ENCODE measurements around the gene UXT. TPM values are rescaled to one million over a fixed set of nuclear protein-coding genes. Genes with fewer than 3 reads are reported as not detected.

The UXT gene
- total RNA-seq, 4 donors from 2014 or later = 95.7 to 129 (median 118) TPM

DNA sequence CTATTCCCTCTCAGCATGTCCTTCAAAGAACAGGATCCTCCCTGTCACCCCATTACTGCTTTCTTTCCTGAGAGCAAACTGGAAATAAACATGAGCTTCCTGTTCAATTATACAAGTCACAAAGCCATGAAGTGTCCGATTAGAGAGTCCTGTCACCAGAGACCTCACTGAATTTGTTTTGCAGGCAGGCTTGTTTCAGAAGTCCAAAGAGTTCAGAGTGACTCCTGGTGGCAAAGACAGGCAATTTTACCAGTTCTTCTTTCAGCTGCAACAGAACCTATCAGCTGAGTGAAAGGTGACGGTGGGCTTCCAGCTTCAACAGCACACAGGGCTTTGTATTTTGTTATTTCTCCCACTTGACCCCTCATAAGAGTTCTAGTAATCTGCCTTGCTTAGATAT is 15.1 kb downstream of the UXT start:
- H3K4me3 ChIP-seq = no peak overlapping the region
- DNase-seq (ENCODE audit: low spot score in 2 of 2) = no peak
- TF ChIP-seq EP300 (IDR thresholded peaks at IDR 0.05) = no peak
- TF ChIP-seq, protein P1, sequence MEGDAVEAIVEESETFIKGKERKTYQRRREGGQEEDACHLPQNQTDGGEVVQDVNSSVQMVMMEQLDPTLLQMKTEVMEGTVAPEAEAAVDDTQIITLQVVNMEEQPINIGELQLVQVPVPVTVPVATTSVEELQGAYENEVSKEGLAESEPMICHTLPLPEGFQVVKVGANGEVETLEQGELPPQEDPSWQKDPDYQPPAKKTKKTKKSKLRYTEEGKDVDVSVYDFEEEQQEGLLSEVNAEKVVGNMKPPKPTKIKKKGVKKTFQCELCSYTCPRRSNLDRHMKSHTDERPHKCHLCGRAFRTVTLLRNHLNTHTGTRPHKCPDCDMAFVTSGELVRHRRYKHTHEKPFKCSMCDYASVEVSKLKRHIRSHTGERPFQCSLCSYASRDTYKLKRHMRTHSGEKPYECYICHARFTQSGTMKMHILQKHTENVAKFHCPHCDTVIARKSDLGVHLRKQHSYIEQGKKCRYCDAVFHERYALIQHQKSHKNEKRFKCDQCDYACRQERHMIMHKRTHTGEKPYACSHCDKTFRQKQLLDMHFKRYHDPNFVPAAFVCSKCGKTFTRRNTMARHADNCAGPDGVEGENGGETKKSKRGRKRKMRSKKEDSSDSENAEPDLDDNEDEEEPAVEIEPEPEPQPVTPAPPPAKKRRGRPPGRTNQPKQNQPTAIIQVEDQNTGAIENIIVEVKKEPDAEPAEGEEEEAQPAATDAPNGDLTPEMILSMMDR (IDR thresholded peaks at IDR 0.05) = no peak
- no peak for TF ChIP-seq POLR2A (IDR thresholded peaks at IDR 0.05)
- peaks cover 0 to 36% (median 0%) of the 10 kb centered on the region in 3 donors for H3K36me3 ChIP-seq
- H3K27ac ChIP-seq = no peak overlapping the region
- no peaks in the 10 kb centered on the region for H3K9me3 ChIP-seq
- H3K27me3 ChIP-seq = no peaks in the 10 kb centered on the region
- peaks cover 0 to 18% (median under 1%) of the 10 kb centered on the region in 4 donors for H3K4me1 ChIP-seq
- 17 to 48% methylated on average over 2 of the region's 2 CpGs for WGBS, 2 donors

- no peak for DNase-seq (ENCODE audit: low spot score in 2 of 2)
- peaks cover 0 to 1% (median 0%) of the 10 kb centered on the region in 4 donors for H3K4me1 ChIP-seq
- no peak for TF ChIP-seq POLR2A (IDR thresholded peaks at IDR 0.05)
- no peak for TF ChIP-seq EP300 (IDR thresholded peaks at IDR 0.05)
- TF ChIP-seq, protein P1 (IDR thresholded peaks at IDR 0.05) = no peak
- H3K9me3 ChIP-seq = no peaks in the 10 kb centered on the region
- no peak overlapping the region for H3K27ac ChIP-seq
- no peak overlapping the region for H3K4me3 ChIP-seq
- WGBS, 2 donors = 89 to 93% methylated on average over 8 to 14 of the region's 14 CpGs
- no peaks in the 10 kb centered on the region for H3K27me3 ChIP-seq
- peaks cover 0 to 68% (median 0%) of the 10 kb centered on the region in 3 donors for H3K36me3 ChIP-seq
Observed at GRCh38 chrX:47638816-47639215, 20.2 kb downstream of the UXT start.

GRCh38 chrX:47637546-47638195 is 21.3 kb downstream of the UXT start:
- no peaks in the 10 kb centered on the region for H3K4me1 ChIP-seq
- peaks cover 0 to 68% (median 0%) of the 10 kb centered on the region in 3 donors for H3K36me3 ChIP-seq
- no peaks in the 10 kb centered on the region for H3K27me3 ChIP-seq
- no peak for DNase-seq (ENCODE audit: low spot score in 2 of 2)
- TF ChIP-seq EP300 (IDR thresholded peaks at IDR 0.05) = no peak
- TF ChIP-seq, protein P1 (IDR thresholded peaks at IDR 0.05) = peak in 4 of 5 experiments; percentile 12 to 25 (median 14)
- no peaks in the 10 kb centered on the region for H3K9me3 ChIP-seq
- WGBS, 2 donors = 46 to 64% methylated on average over 11 to 30 of the region's 31 CpGs
- H3K27ac ChIP-seq = peak overlapping the region in 2 of 4 donors; percentile 44 to 50
- peak overlapping the region in 3 of 4 donors; percentile 16 to 41 (median 18) for H3K4me3 ChIP-seq

DNA sequence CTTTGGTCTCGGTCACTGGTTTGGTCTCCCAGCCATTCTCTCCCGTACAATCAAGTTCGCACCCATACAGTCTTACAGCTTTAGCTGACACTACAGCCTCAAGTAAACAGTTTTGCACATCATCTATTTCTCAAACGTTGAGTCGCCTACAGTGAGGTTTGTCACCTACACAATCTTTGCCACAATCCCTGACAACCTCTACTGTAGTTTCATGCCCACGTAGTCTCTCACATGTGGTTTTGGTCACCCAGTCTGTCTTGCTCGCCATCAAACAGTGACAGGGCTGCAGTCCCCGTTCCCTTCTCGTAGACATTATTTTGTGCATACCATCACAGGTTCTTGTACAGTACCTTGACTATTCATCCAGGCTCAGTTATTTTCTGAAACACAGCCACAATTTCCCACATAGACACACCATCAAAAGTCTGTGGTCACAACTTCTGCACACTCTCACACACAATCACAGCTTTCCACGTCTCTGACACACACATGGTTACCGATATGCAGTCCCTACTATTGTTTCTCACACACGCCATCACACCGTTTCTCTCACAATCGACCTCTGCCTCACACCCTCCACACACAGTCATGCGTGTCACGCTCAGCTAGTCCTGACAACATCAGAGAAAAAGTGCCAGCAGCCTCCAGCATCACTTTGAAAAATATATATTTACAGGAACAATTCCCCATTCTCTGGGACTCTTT is 24.0 kb downstream of the UXT start:
- WGBS, 2 donors = 80 to 84% methylated on average over 16 of the region's 16 CpGs
- DNase-seq (ENCODE audit: low spot score in 2 of 2) = no peak
- Histone ChIP-seq H3K36me3 (peaks cover 0 to 52% (median 0%) of the 10 kb centered on the region in 3 donors), H3K4me1 (no peaks in the 10 kb centered on the region), H3K4me3 (no peak overlapping the region), H3K9me3 (no peaks in the 10 kb centered on the region), H3K27me3 (no peaks in the 10 kb centered on the region), H3K27ac (no peak overlapping the region)
- TF ChIP-seq POLR2A (IDR thresholded peaks at IDR 0.05) (no peak), EP300 (IDR thresholded peaks at IDR 0.05) (no peak)
- TF ChIP-seq, protein P1 (IDR thresholded peaks at IDR 0.05) = no peak
